Memory B cell (primary cell): ENCODE results near the gene SCFD2.

ENCODE experiments used
- ATAC-seq: fragments of 150-1000 bp; cut with Tn5 transposase; 2 replicates; pipeline ENCODE4 v1.10.0; 2021; ENCODE audit warnings: low read depth, mild to moderate bottlenecking, moderate library complexity
- DNase-seq, 2 donors: peaks; one replicate each; pipeline ENCODE4 v3.0.0; 2022; ENCODE audit warnings: low spot score in 2 of 2
- H3K27ac Mint-ChIP-seq: one replicate; pipeline ENCODE4 v1.8.0; 2022; ENCODE audit warnings: mild to moderate bottlenecking, moderate library complexity, mixed read lengths
- H3K27me3 Mint-ChIP-seq: one replicate; pipeline ENCODE4 v1.8.0; 2022; ENCODE audit warnings: mixed read lengths
- H3K36me3 Mint-ChIP-seq: one replicate; pipeline ENCODE4 v1.8.0; 2022; ENCODE audit warnings: mild to moderate bottlenecking, mixed read lengths
- H3K4me1 Mint-ChIP-seq: one replicate; pipeline ENCODE4 v1.8.0; 2022; ENCODE audit warnings: mixed read lengths
- H3K4me3 Mint-ChIP-seq: one replicate; pipeline ENCODE4 v1.8.0; 2022; ENCODE audit warnings: mild to moderate bottlenecking, moderate library complexity, mixed read lengths
- H3K9me3 Mint-ChIP-seq: one replicate; pipeline ENCODE4 v1.8.0; 2022; ENCODE audit warnings: mixed read lengths

SCFD2 gene

DNA sequence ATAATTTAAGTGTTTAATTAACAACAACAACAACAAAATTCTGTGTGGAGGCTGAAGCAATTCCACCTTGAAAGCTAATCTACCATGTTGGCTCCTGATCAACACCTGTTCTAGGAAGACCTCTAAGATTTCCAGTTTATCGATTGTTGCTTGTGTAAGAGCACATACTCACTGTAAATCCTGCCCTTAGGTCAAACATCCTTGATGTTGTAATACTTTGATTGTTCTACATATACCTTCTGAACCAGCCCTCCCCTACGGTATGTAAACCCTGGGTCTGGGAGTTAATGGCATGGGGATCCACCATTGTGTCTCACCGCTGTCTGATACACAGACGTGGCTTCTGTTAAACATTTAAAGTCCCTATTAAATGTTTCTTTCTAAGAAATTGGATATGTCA, 430.5 kb downstream of the SCFD2 start:
- H3K4me3 Mint-ChIP-seq, result no peak overlapping the region
- H3K27me3 Mint-ChIP-seq, result no peaks in the 10 kb centered on the region
- peaks cover 19% of the 10 kb centered on the region for H3K36me3 Mint-ChIP-seq
- DNase-seq, result no peak
- ATAC-seq, result no peak
- H3K9me3 Mint-ChIP-seq, result peaks cover 5% of the 10 kb centered on the region
- no peaks in the 10 kb centered on the region for H3K4me1 Mint-ChIP-seq
- no peak overlapping the region for H3K27ac Mint-ChIP-seq

DNA sequence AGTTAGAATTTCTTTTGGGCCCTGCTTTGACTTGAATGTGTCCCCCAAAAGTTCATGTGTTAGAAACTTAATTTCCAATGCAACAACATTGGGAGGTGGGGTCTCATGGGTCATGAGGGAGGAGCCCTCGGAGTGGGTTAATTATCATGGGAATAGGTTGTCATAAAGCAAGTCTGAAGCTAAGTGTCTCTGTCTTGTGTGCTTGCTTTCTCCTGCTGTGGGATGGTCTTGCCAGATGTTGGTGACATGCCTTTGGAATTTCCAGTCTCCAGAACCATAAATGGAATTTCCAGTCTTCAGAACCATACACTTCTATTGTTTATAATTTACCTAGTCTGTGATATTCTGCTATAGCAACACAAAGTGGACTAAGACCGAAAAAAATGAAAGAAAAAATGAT, 432.1 kb downstream of the SCFD2 start:
- DNase-seq (no peak), ATAC-seq (no peak)
- no peaks in the 10 kb centered on the region for H3K27me3 Mint-ChIP-seq
- no peak overlapping the region for H3K27ac Mint-ChIP-seq
- H3K4me1 Mint-ChIP-seq, result no peaks in the 10 kb centered on the region
- H3K36me3 Mint-ChIP-seq, result peaks cover 26% of the 10 kb centered on the region
- H3K9me3 Mint-ChIP-seq, result peaks cover 5% of the 10 kb centered on the region
- H3K4me3 Mint-ChIP-seq, result no peak overlapping the region

DNA sequence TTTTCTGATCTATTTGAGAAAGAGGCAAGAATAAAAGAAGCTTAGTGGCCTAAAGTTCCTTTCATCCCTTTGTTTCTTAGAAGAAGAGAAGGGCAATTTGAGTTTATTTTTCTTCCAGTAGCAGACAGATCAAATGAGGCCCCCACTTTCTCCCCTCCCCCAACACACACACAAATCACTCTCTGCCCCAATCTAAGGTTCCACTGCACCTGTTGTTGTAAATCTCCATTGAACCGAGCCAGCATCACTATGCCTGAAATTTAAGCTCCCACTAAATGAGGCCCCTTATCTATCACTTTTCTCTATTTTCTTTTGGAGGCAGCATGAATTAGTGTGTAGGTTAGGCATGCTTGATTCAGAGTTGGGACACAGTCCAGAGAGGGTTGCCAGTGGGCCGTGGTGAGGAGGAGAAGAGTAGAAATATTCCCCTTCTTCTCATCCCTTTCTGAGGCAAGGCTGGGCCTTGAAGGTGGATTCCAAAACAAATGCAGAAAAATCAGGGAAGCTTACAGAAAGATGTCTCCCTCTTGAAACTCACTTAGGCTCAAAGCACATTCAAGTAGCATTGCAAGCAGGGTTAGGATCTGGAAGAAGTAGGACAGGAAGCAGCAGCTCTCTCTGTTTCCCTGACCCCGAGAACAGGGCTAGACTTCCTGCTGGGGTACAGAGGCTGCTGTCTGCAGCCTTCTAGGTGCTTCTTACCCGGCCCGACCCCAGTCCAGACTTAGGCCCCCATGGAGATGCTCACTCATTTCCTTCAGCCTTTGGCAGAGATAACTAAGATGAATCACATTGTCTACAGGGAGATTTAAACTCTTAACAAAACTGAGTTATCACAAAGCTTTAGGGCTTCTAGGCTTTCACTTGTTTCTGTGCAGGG, 433.0 kb downstream of the SCFD2 start:
- Mint-ChIP-seq H3K27ac (no peak overlapping the region), H3K27me3 (no peaks in the 10 kb centered on the region), H3K9me3 (peaks cover 5% of the 10 kb centered on the region), H3K36me3 (peaks cover 26% of the 10 kb centered on the region), H3K4me1 (no peaks in the 10 kb centered on the region), H3K4me3 (no peak overlapping the region)
- DNase-seq, result no peak
- ATAC-seq, result no peak

DNA sequence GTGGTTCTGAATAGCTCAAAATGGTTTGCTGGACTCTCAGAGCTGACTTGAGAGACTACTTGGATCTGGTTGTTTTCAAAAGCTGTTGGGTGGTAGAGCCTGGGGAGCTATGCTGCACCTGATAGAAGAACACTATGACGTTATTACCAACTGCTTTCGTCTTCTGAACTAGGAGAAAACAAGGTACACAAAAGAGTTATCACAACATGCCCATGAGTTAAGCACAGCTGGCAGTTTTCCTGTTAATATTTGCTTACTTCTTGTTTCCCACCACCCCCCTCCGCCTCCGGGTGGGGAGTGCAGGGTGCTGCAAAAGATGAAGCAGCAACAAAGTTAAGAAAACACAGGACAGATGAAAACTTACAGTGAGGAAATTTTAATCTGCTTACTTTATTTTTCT, 434.6 kb downstream of the SCFD2 start:
- H3K27ac Mint-ChIP-seq, result no peak overlapping the region
- no peaks in the 10 kb centered on the region for H3K27me3 Mint-ChIP-seq
- no peak overlapping the region for H3K4me3 Mint-ChIP-seq
- H3K36me3 Mint-ChIP-seq, result peaks cover 16% of the 10 kb centered on the region
- H3K9me3 Mint-ChIP-seq, result peaks cover 2% of the 10 kb centered on the region
- H3K4me1 Mint-ChIP-seq, result no peaks in the 10 kb centered on the region
- ATAC-seq (no peak), DNase-seq (no peak)

DNA sequence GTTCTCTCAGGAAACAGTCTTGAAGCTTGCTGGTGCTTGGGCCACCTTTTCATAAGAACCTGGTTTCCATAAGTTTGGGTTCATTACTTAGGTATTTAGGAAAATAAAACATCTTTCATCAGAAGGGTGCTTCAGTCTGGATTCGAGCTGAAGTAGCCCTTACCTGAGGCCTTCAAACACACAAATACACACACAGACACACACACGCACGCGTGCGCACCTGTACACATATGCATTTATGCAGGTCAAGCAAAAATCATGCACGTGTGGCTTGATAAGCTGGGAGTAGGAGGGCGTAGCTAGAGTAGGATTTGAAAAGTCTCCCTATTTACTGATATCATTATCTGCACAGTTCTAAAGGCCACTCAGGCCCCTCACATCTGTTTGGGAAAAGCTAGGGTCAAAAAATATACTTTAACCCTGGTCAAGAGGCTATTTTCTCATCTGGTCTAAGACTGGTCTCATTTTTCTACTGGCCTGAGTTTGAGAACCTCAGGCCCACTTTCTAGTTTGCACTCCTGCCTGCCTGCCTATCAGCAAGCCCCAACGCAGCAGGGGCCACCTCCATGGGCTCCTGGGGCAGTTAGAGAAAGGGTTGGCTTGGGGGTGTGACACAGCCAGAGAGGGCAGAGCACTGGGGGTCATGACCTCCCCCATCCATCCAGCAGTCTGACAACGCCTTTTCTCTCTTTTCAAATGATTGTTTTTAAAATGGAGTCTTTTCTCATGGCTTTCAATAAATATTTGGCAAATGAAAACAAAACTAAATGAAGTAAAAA, 439.5 kb downstream of the SCFD2 start:
- Mint-ChIP-seq H3K9me3 (peaks cover 2% of the 10 kb centered on the region), H3K4me3 (no peak overlapping the region), H3K4me1 (no peaks in the 10 kb centered on the region), H3K27me3 (no peaks in the 10 kb centered on the region), H3K27ac (no peak overlapping the region), H3K36me3 (peaks cover 14% of the 10 kb centered on the region)
- DNase-seq, result no peak
- ATAC-seq, result no peak

DNA sequence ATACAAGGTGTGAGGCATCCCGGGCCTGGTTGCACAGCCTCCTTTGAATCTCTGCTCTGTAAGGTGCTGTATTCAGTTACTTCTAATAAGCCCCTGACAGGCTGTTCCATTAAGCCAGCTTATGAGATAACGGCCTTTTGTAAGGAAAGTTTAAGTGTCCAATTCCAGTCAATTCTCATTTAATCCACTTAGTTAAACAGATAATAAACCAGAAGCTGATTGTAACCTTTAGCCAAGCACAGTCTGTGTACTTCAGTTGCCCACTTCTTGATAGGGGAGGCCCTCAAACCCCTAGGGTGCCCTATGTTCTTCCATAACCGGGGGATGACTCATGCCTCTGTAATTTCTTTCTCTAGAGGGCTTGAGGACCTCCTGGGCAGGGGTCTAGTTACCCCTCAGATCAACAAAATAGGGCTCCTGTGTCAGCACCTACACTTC, 440.3 kb downstream of the SCFD2 start:
- no peak overlapping the region for H3K27ac Mint-ChIP-seq
- DNase-seq (no peak), ATAC-seq (no peak)
- peaks cover 2% of the 10 kb centered on the region for H3K9me3 Mint-ChIP-seq
- no peaks in the 10 kb centered on the region for H3K27me3 Mint-ChIP-seq
- peaks cover 10% of the 10 kb centered on the region for H3K36me3 Mint-ChIP-seq
- no peaks in the 10 kb centered on the region for H3K4me1 Mint-ChIP-seq
- H3K4me3 Mint-ChIP-seq, result no peak overlapping the region

DNA sequence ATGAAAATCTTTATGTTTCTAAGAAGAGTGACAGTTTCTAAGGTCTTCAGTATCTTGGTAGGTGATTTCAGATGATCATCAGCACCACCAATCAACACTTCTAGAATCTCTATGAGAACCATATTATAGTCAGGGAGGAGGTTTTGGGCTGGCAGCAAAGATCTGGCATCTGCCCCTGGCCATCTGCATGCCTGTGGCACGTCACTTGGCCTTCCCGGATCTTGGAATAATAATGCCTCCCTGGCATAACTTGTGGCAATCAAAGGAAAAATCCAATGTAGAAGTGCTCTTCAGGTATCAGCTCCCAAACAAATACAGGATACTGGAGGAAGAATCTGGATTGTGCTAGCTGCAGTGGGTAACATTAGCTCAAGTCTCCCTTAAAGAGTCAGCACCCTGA, 446.4 kb downstream of the SCFD2 start:
- Mint-ChIP-seq H3K27me3 (no peaks in the 10 kb centered on the region), H3K4me1 (no peaks in the 10 kb centered on the region), H3K9me3 (no peaks in the 10 kb centered on the region), H3K36me3 (peaks cover 10% of the 10 kb centered on the region), H3K27ac (no peak overlapping the region), H3K4me3 (no peak overlapping the region)
- no peak for ATAC-seq
- no peak for DNase-seq

DNA sequence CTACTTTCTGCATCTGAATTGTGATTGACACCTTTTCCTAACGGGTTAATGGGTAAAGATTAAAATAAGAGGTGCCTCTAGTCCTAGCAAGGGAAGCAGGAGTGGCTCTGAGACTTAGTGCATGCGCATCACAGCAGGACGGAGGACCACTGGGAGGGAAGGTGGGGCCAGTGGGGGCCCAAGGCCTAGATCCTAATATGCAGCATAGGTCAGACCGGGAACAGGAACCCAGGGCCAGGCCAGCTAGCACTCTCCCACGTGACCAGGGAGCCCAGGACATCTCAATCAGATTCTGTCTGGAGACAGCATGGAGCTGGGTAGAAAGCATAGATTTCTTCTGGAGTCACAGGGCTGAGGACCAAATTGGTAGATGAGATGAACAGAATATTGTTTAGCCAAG, 448.0 kb downstream of the SCFD2 start:
- H3K27ac Mint-ChIP-seq, result no peak overlapping the region
- H3K4me1 Mint-ChIP-seq, result no peaks in the 10 kb centered on the region
- DNase-seq, result no peak
- H3K9me3 Mint-ChIP-seq, result no peaks in the 10 kb centered on the region
- H3K36me3 Mint-ChIP-seq, result peaks cover 10% of the 10 kb centered on the region
- ATAC-seq, result no peak
- H3K27me3 Mint-ChIP-seq, result no peaks in the 10 kb centered on the region
- H3K4me3 Mint-ChIP-seq, result no peak overlapping the region

DNA sequence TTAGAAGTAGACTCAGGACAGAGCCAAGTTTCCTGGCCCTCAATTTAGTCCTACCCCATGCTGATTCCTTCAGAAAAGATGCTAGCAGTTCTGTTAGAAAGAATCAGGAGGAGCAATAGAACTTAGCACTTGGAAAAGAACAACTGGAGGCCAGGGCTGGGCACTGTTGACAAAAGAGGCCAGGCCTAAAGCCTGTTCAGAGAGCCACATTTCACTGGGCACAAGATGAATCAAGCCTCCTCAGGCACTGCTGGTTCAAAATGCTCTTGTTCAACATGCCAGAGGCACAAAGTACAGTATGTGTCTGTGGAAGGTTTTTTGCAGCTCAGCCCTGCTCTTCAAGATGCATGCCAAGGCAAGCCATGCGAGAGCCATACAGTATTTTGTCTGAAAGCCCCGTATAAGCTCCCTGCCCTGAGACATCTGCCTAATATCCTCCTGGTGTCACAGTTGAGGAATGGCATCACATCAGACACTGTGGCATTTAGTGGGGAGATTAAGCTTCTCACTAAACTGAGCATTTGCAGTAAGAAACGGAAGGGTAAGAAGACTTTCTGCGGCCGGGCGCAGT, 450.0 kb downstream of the SCFD2 start:
- no peak overlapping the region for H3K4me3 Mint-ChIP-seq
- no peak overlapping the region for H3K27ac Mint-ChIP-seq
- no peak for ATAC-seq

DNA sequence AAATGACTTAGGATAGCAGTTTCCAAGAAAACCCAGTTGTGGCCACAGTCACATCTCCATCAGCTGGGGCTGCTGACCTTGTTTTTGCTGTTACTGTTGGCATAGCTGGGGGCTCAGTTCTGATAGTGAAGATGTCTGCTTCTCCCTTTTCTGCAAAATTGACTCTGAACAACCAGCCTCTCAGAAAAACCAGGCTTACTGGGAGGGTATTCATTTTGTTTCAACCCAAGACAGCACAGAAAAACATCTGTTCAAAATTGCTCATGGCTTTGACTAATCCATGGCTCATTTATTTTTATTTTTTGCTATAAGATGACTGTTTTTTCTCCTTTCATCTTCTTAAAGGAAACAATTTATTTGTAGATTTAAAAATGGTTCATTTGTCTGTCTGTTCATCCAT, 450.7 kb downstream of the SCFD2 start:
- no peak for DNase-seq
- no peaks in the 10 kb centered on the region for H3K27me3 Mint-ChIP-seq
- peaks cover 8% of the 10 kb centered on the region for H3K36me3 Mint-ChIP-seq
- H3K27ac Mint-ChIP-seq, result no peak overlapping the region
- no peak for ATAC-seq
- no peaks in the 10 kb centered on the region for H3K9me3 Mint-ChIP-seq
- H3K4me1 Mint-ChIP-seq, result no peaks in the 10 kb centered on the region
- no peak overlapping the region for H3K4me3 Mint-ChIP-seq

More for the DNA sequence above, 450.0 kb downstream of the SCFD2 start:
- DNase-seq, result no peak
- Mint-ChIP-seq H3K9me3 (no peaks in the 10 kb centered on the region), H3K4me1 (no peaks in the 10 kb centered on the region), H3K36me3 (peaks cover 10% of the 10 kb centered on the region), H3K27me3 (no peaks in the 10 kb centered on the region)

DNA sequence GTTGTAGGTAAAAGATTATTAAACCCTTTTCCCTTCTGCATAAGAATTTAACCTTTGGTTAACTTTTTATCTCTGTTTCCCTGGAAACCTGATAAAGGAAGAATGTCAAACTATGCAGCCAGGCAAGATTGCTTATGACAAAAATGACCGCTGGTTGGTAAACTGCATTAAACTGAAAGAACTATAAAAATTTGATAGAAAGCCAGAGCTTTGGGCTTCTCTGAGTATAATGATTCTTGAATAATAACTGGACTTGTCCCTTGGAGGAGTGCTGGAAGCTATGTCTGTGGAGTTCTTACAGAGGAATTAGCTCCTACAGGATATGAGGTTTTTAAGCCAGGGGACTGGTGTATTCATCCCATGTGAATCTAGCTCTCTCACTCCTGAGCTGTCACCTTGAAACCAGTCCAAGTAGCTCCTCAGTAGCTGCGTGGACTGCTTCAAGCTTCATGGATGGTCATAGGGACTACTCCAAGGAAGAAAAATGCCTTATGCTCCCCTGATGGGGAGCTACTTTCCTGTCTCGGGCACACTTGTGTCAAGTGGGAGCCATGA, 451.7 kb downstream of the SCFD2 start:
- H3K4me3 Mint-ChIP-seq, result no peak overlapping the region
- H3K27me3 Mint-ChIP-seq, result no peaks in the 10 kb centered on the region
- no peaks in the 10 kb centered on the region for H3K4me1 Mint-ChIP-seq
- DNase-seq, result no peak
- H3K9me3 Mint-ChIP-seq, result no peaks in the 10 kb centered on the region
- no peak for ATAC-seq
- peaks cover 7% of the 10 kb centered on the region for H3K36me3 Mint-ChIP-seq
- H3K27ac Mint-ChIP-seq, result no peak overlapping the region

DNA sequence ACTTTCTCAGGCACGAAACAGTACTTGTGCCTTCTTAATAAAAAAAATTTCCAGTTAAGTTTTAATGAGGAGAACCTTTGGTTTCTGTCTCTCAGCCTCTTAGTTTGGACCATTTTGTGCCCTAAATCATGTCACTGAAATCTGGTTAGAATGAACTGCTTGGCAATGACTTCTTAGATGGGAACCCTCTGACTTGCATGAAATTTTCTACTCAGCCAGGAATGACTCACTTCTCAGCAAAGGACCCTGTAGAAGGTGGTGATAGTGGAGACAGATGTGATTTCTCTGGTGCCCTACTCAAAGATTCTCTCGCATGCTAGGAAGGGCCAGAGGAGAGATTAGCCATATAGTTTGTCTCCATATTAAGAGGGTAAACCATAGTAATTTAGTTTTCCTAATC, 453.3 kb downstream of the SCFD2 start:
- H3K9me3 Mint-ChIP-seq, result no peaks in the 10 kb centered on the region
- H3K4me3 Mint-ChIP-seq, result no peak overlapping the region

DNA sequence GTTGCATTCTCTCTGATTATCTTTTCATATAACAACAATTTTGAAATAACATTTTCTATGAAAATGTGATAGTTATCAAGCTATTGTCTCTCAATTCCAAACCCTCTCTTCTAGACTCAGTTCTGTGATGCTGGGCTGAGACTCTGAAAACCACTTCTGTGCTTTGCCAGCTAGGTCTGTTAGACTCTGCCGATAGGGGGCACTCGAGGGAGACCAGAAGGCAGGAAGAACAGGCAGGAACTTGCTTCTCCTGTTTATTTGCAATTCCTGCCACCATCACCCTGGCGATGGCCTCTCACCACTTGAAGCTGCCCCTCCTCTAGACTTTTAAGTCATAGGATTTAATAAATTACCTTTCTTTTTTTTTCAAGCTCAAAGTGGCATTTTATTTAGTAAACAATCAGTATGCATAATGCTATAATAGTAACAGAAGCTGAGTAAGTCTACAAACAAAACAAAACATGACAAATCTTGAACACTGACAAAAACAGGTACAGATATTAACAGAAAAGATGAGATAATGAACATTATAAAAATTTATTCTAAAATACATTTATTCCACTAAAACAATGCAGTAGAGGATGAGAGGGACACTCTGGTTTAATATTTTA, 454.1 kb downstream of the SCFD2 start:
- H3K4me1 Mint-ChIP-seq, result no peaks in the 10 kb centered on the region
- H3K27me3 Mint-ChIP-seq, result no peaks in the 10 kb centered on the region
- H3K36me3 Mint-ChIP-seq, result peaks cover 15% of the 10 kb centered on the region
- no peaks in the 10 kb centered on the region for H3K9me3 Mint-ChIP-seq
- H3K4me3 Mint-ChIP-seq, result no peak overlapping the region
- no peak overlapping the region for H3K27ac Mint-ChIP-seq
- ATAC-seq (no peak), DNase-seq (peak; percentile 27 to 45)

More for the DNA sequence above, 453.3 kb downstream of the SCFD2 start:
- ATAC-seq (no peak), DNase-seq (no peak)
- Mint-ChIP-seq H3K4me1 (no peaks in the 10 kb centered on the region), H3K27ac (no peak overlapping the region), H3K27me3 (no peaks in the 10 kb centered on the region), H3K36me3 (peaks cover 8% of the 10 kb centered on the region)

DNA sequence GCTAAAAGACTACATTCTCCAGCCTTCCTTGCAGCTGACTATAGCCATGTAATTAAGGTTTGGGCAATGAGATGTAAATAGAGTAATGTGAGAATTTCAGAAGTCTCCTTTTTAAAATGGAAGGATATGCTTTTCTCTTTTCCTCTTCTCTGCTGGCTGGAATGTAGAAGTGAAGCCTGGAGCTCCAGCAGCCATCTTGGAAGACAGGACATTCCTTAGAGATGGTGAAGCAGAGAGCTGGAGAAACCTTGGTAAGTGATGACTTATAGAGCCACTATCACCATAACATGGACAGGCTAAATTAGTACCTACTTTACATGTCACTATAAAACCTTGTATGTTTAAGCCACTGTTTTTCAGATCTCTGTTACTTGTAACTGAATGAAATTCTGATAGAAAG, 455.7 kb downstream of the SCFD2 start:
- no peaks in the 10 kb centered on the region for H3K27me3 Mint-ChIP-seq
- peaks cover 20% of the 10 kb centered on the region for H3K36me3 Mint-ChIP-seq
- H3K4me1 Mint-ChIP-seq, result no peaks in the 10 kb centered on the region

More for the DNA sequence above, 455.7 kb downstream of the SCFD2 start:
- DNase-seq (no peak), ATAC-seq (no peak)
- Mint-ChIP-seq H3K27ac (no peak overlapping the region), H3K4me3 (no peak overlapping the region), H3K9me3 (no peaks in the 10 kb centered on the region)
